Cardiac fibroblast (primary cell): ENCODE data around the gene CLEC7A.

Experiments used
- DNase-seq, 2 donors: peaks; one replicate each; pipeline versions ENCODE4 v3.0.0 to v3.0.0-alpha.2; 2010; ENCODE audit warnings: low read depth in 2 of 2
- H3K4me3 ChIP-seq, 2 donors: replicated peaks in 1 of 2; 1 replicate in 1 of 2; 2 replicates in 1 of 2; pipeline ENCODE4 v1.5.1; 2011; ENCODE audit warnings: low read depth in 2 of 2, low read length in 2 of 2, mild to moderate bottlenecking in 2 of 2, moderate library complexity in 1 of 2
- TF ChIP-seq, protein P1 (sequence below): IDR thresholded peaks from one replicate; pipeline ENCODE4 v1.5.1; 2011; ENCODE audit warnings: low read depth, mild to moderate bottlenecking, low read length, inconsistent platforms

The CLEC7A gene

DNA sequence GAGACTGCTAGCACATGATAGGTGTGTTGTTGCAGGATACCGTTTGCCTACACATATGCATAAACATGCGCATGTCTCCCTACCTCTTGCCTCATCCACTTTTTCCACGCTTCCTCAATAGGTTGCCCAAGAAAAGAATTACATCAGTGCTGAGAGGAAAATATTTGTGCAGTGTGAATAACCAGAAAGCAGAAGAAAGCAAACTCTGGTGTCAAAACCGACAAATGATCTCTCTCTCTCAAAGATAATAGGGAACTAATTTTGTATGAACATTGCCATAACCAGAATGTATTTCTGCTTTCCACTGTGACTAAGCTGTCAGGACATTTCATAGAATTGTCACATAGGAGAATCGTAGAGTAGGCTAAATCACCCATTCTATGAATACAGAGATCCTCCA is 1.3 kb downstream of the CLEC7A start:
- H3K4me3 ChIP-seq = no peak overlapping the region
- DNase-seq = no peak
- TF ChIP-seq, protein P1, sequence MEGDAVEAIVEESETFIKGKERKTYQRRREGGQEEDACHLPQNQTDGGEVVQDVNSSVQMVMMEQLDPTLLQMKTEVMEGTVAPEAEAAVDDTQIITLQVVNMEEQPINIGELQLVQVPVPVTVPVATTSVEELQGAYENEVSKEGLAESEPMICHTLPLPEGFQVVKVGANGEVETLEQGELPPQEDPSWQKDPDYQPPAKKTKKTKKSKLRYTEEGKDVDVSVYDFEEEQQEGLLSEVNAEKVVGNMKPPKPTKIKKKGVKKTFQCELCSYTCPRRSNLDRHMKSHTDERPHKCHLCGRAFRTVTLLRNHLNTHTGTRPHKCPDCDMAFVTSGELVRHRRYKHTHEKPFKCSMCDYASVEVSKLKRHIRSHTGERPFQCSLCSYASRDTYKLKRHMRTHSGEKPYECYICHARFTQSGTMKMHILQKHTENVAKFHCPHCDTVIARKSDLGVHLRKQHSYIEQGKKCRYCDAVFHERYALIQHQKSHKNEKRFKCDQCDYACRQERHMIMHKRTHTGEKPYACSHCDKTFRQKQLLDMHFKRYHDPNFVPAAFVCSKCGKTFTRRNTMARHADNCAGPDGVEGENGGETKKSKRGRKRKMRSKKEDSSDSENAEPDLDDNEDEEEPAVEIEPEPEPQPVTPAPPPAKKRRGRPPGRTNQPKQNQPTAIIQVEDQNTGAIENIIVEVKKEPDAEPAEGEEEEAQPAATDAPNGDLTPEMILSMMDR = no peak

DNA sequence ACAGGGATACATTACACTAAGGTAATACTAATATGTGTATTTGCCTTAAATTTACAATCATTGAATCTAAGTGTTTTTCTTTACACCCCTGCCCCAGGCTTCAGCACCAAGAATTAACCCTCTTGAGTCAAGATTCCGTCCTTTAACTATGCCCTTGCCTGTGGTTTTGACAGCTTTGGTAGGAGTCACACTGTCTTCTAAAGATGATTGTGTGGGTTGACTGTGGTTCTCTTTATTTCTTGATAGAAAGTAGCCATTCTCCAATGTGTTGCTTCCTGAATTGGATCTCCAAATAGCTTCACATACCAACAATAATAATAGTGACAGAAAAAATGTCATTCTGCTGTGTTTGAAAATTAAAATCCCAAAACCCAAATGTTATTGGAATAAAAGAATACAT is 3.6 kb downstream of the CLEC7A start:
- H3K4me3 ChIP-seq = no peak overlapping the region
- TF ChIP-seq, protein P1 = no peak
- no peak for DNase-seq

DNA sequence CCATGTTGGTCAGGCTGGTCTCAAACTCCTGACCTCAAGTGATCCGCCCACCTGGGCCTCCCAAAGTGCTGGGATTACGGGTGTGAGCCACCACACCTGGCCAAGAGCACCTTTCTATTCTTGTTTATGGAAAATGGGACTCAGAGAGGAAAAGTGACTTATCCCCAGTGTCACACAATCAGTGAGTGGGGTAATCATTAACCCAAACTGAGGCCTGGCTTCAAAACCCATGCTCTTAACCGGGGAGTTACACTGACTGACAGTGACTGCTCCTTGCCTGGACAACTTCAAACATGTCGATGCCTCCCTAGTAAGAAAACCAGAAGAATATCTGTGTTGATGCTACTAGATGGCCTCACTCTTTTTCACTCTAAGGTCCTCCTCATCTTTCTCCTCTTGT is 7.3 kb downstream of the CLEC7A start:
- H3K4me3 ChIP-seq = no peak overlapping the region
- DNase-seq = no peak
- TF ChIP-seq, protein P1 = no peak

DNA sequence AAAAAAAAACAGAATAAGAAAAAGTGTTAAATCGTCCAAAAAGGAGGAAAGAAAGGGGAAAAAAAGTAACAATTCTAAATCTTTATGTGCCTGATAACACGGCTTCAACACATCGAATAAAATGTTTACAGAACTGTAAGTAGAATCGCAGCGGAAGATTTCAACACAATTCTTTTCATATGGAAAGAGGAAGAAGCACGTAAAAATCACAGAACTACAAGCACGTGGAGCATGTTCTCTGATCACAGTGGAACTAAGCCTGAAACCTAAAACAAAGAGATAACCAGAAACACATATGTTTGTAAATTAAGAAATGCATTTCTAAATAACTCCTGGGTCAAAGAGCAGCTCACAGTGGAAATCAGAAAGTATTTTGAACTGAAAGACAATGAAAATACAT is 8.7 kb downstream of the CLEC7A start:
- TF ChIP-seq, protein P1 = no peak
- DNase-seq = no peak

DNA sequence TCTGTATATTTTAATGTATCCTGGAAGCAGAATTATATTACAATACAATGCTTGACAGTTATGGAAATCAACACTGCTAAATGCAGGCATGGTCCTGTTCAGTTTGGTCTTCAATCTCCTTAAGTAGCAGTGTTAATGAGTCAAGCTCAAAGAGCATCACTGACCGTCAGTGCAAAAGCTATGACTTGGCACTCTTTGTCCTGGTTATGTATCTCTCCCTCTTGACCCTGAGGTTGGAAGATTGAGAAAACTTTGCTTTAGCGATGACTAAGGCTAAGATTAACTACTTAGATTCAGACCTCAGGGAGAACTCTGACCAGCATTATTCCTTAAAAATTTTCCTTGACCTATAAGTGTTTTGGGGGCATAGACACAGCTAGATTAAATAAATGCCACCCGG is 10.9 kb downstream of the CLEC7A start:
- H3K4me3 ChIP-seq = no peak overlapping the region
- DNase-seq = peak in 1 of 2 donors; percentile 5
- TF ChIP-seq, protein P1 = no peak

More for the DNA sequence above, 8.7 kb downstream of the CLEC7A start:
- no peak overlapping the region for H3K4me3 ChIP-seq

DNA sequence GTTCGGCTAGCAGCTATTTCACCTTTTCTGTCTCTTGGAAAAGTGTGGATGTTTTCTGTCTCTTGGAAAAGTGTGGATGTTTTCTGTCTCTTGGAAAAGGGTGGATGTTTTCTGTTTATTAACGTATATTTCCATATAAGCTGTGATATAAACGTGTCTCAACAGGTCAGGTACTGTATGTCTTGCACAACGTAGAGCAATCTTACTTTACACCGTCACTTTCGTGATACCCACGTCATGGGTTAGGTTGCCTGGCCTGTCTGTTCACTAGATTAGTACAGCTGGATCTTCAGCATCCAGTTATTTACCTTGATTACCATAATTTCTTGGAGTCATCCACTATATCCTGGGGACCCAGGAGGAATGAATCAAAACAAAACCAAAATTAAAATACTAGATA is 14.1 kb downstream of the CLEC7A start:
- TF ChIP-seq, protein P1 = no peak
- no peak overlapping the region for H3K4me3 ChIP-seq
- DNase-seq = no peak

DNA sequence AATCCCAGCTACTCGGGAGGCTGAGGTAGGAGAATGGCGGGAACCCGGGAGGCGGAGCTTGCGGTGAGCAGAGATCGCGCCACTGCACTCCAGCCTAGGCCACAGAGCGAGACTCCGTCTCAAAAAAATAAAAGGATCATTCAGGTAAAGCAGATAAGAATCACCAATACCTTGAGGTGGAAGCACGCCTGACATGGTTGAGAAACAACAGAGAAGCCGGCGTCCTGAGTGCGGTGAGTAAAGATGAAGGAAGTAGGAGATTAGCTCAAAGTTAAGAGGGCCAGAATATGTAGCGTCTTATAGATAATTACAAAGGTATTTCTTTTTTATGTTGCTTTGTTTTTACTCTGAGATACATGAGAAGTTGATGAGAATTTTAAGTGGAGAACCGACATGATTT is 14.7 kb downstream of the CLEC7A start:
- TF ChIP-seq, protein P1 = no peak
- no peak for DNase-seq
- no peak overlapping the region for H3K4me3 ChIP-seq
